NOMO-1 (cell line): ENCODE results near the gene CBLN4.

Source experiments
- DNase-seq, 2 experiments: peaks; one replicate each; lab custom pipeline; 2025; ENCODE audit not compliant: unreplicated experiment in 2 of 2; lab: John Stamatoyannopoulos, UW

Gene CBLN4

GRCh38 chr20:55947701-55948100 lies 57.6 kb downstream of the CBLN4 start:
- no peak for DNase-seq
